ENCODE results near the gene APBA3.

DNA sequence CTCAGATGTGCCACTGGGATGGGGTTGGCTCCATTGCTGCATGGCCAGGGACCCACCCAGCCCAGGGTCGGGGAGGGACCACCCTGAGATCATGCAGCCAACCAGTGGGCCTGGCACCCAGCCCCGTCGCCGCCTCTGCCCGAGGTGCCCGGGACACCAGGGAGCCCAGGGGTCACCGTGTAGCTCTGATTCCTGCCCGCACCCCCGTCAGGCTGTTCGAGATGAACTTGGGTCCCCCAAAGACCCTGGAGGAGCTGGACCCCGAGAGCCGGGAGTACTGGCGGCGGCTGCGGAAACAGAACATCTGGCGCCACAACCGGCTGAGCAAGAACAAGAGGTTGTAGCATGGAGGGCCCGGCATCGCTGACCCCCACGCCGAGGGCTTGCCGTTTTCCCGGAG, 5.6 kb upstream of the APBA3 start:
- TF ChIP-seq CTCF (conservative IDR thresholded peaks at IDR 0.05; ENCODE audit: low read depth, low read length), result no peak
- no peak for TF ChIP-seq EZH2 (IDR thresholded peaks at IDR 0.05; ENCODE audit: low read length, unreplicated experiment)
